Lung (tissue), 12 donors: ENCODE data around the gene TMCC3. TPM values are rescaled to one million over a fixed set of nuclear protein-coding genes. Genes with fewer than 3 reads are reported as not detected.

Source experiments
- ATAC-seq: fragments of 200-7000 bp; cut with Tn5 transposase; one replicate; pipeline ENCODE4 v1.9.1; 2020; ENCODE audit warnings: moderate number of reproducible peaks; ENCODE audit not compliant: insufficient read depth, low FRiP score
- DNase-seq, 3 donors: peaks; one replicate each; pipeline ENCODE4 v3.0.0-alpha.2; 2013 to 2017
- H3K27ac ChIP-seq, 2 donors: one replicate each; pipeline ENCODE4 v1.5.1; 2013; ENCODE audit warnings: mild to moderate bottlenecking in 2 of 2, moderate library complexity in 2 of 2, control low read depth in 1 of 2, inconsistent platforms in 1 of 2, low read depth in 1 of 2, low read length in 1 of 2
- H3K27me3 ChIP-seq, 3 donors: one replicate each; pipeline ENCODE4 v1.5.1; 2013; ENCODE audit warnings: low read length in 2 of 3; ENCODE audit not compliant: control insufficient read depth in 3 of 3, insufficient read depth in 3 of 3
- H3K36me3 ChIP-seq, 4 donors: one replicate each; pipeline ENCODE4 v1.5.1; 2013; ENCODE audit warnings: low read length in 4 of 4, mild to moderate bottlenecking in 1 of 4, moderate library complexity in 1 of 4; ENCODE audit not compliant: control insufficient read depth in 4 of 4, insufficient read depth in 4 of 4
- H3K4me1 ChIP-seq, 5 donors: one replicate each; pipeline ENCODE4 v1.5.1; 2013; ENCODE audit warnings: low read length in 5 of 5, mild to moderate bottlenecking in 2 of 5, moderate library complexity in 1 of 5; ENCODE audit not compliant: control insufficient read depth in 5 of 5, insufficient read depth in 5 of 5
- H3K4me3 ChIP-seq: one replicate; pipeline ENCODE4 v1.5.1; 2013; ENCODE audit warnings: mild to moderate bottlenecking, control low read depth, moderate library complexity
- H3K9ac ChIP-seq, 2 donors: one replicate each; pipeline ENCODE4 v1.5.1; 2013; ENCODE audit warnings: low read length in 2 of 2, control low read depth in 1 of 2; ENCODE audit not compliant: insufficient read depth in 1 of 2
- H3K9me3 ChIP-seq, 4 donors: one replicate each; pipeline ENCODE4 v1.5.1; 2013; ENCODE audit warnings: low read length in 3 of 4, mild to moderate bottlenecking in 1 of 4, moderate library complexity in 1 of 4; ENCODE audit not compliant: control insufficient read depth in 4 of 4, insufficient read depth in 3 of 4
- WGBS, 2 donors: extraction: QIAGEN DNeasy Blood & Tissue Kit; methylation state at CpG; one replicate each; pipeline ENCODE4 v1.1.7; 2013; 5-methylcytosine and 5-hydroxymethylcytosine counted together
- polyA plus RNA-seq, 2 donors: library from polyadenylated mRNA; stranded (reverse); fragments of 200-250 nt; gene quantifications; one replicate each; pipeline ENCODE4 v1.2.1, GENCODE V29; 2013
- total RNA-seq, 2 donors: library from RNA; depleted of rRNA in 1 of 2; stranded (reverse); fragments of >200 nt in 1 of 2; gene quantifications; one replicate each; pipeline ENCODE4 v1.2.1, GENCODE V29; 2014 to 2021
- TF ChIP-seq, protein P1 (sequence below): IDR thresholded peaks from 2 replicates; pipeline ENCODE4 v1.5.1; 2012; ENCODE audit warnings: mild to moderate bottlenecking; ENCODE audit errors: control extremely low read depth, extremely low read depth
- donor health status: control.
- donor health status: control.
- donor health status: Bipolar disorder and iron deficiency.
- donor health status: healthy.
- donor health status: DM: yes; HTN: yes; CAD: no.

Gene TMCC3
- total and polyA plus RNA-seq, 4 donors: 1.7 to 17.8 (median 7.6) TPM

- TF ChIP-seq, protein P1, sequence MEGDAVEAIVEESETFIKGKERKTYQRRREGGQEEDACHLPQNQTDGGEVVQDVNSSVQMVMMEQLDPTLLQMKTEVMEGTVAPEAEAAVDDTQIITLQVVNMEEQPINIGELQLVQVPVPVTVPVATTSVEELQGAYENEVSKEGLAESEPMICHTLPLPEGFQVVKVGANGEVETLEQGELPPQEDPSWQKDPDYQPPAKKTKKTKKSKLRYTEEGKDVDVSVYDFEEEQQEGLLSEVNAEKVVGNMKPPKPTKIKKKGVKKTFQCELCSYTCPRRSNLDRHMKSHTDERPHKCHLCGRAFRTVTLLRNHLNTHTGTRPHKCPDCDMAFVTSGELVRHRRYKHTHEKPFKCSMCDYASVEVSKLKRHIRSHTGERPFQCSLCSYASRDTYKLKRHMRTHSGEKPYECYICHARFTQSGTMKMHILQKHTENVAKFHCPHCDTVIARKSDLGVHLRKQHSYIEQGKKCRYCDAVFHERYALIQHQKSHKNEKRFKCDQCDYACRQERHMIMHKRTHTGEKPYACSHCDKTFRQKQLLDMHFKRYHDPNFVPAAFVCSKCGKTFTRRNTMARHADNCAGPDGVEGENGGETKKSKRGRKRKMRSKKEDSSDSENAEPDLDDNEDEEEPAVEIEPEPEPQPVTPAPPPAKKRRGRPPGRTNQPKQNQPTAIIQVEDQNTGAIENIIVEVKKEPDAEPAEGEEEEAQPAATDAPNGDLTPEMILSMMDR: no peak
- WGBS, 2 donors: 5 to 10% methylated on average over 59 to 72 of the region's 72 CpGs
- peak overlapping the region; percentile 79 for H3K4me3 ChIP-seq
- no peaks in the 10 kb centered on the region for H3K9me3 ChIP-seq
- H3K4me1 ChIP-seq: peaks cover 0 to 12% (median 5%) of the 10 kb centered on the region in 5 donors
- peak; percentile 56 to 62 (median 61) for DNase-seq
- peak overlapping the region; percentile 21 to 71 for H3K27ac ChIP-seq
- ATAC-seq: peak; percentile 80
- H3K9ac ChIP-seq: peak overlapping the region in 1 of 2 donors; percentile 70
- H3K36me3 ChIP-seq: no peaks in the 10 kb centered on the region
- no peaks in the 10 kb centered on the region for H3K27me3 ChIP-seq
These were observed 811 bp downstream of the TMCC3 start for GRCh38 chr12:94649349-94650142.

DNA sequence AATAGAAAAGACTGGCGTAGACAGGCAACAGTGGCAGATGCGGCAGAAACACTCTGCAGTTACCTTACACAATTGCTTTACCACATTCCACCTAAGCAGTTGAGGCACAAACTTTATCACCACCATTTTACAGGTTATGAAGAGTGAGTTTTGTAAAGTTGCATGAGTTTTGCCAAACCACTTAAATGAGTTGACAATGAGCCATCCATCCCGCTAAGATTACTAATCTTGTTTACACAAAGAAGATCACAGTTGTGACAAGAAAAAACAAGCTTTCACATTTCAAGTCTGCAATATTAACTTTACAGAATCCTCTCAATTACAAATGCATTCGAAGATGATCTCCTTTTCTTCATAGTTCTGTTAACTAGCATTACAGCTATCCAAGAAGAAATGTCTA is 1.8 kb downstream of the TMCC3 start:
- Histone ChIP-seq H3K27ac (no peak overlapping the region), H3K36me3 (no peaks in the 10 kb centered on the region), H3K9me3 (no peaks in the 10 kb centered on the region), H3K4me1 (peaks cover 0 to 12% (median 6%) of the 10 kb centered on the region in 5 donors), H3K4me3 (no peak overlapping the region), H3K27me3 (no peaks in the 10 kb centered on the region), H3K9ac (no peak overlapping the region)
- DNase-seq (no peak), ATAC-seq (no peak)
- WGBS, 2 donors: 80 to 87% methylated on average over 4 of the region's 4 CpGs
- TF ChIP-seq, protein P1: no peak

DNA sequence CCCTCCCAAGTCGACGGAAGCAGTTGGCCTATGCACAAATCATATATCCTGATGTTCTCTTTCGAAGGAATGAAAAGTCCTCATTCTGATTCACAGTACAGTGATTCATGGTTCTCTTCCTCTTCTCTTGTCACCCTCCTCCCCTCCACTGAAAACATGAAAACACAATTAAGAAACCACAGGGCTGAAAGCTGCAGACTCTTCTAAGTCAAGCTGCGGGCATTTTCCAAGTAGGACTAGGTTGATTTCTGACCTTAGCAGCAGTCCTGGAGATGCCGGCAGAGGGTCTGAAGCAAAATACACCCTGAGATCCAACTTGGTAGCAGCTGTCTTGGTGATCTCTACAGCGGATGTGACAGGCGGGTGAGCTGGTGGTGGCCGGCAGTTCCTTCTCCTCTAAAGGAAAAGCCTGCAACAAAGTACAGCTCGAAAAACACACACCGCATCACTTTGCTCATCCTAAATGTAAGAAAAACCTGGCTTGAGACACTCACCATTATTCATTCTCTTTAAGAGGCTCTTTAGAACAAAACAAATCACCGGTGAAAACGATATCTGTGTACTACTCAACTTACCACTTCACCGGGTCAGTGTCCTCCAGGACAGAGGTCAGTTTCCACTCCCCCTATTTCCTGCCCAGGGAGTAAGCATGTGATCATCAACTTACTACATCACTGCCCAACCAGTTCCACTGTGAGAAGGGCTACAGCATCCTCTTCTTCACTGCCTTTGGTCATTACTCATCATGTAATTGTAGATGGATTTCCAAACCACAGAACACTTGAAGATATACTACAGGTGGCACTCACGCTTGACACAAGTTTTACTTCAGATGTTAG is 6.0 kb downstream of the TMCC3 start:
- H3K9me3 ChIP-seq: no peaks in the 10 kb centered on the region
- H3K36me3 ChIP-seq: peaks cover 0 to 1% (median 0%) of the 10 kb centered on the region in 4 donors
- peaks cover 0 to 10% (median 4%) of the 10 kb centered on the region in 5 donors for H3K4me1 ChIP-seq
- H3K27me3 ChIP-seq: no peaks in the 10 kb centered on the region
- TF ChIP-seq, protein P1: no peak
- peak overlapping the region in 1 of 2 donors; percentile 46 for H3K27ac ChIP-seq
- no peak overlapping the region for H3K9ac ChIP-seq
- DNase-seq (peak in 1 of 3 donors; percentile 15), ATAC-seq (peak; percentile 54)
- no peak overlapping the region for H3K4me3 ChIP-seq
- 32 to 41% methylated on average over 14 of the region's 14 CpGs for WGBS, 2 donors
